Measurements from ENCODE around the gene RPS6KB2.

- no peak for TF ChIP-seq CEBPB (IDR thresholded peaks at IDR 0.05; ENCODE audit: low read depth)
- no peak for TF ChIP-seq CTCF (IDR thresholded peaks at IDR 0.05 in 2 of 3, conservative IDR thresholded peaks at IDR 0.05 in 1 of 3; ENCODE audit: borderline replicate concordance in 1 of 3, insufficient read depth in 1 of 3, low read depth in 2 of 3, low read length in 2 of 3)
- no peak for TF ChIP-seq SP1 (IDR thresholded peaks at IDR 0.05; ENCODE audit: low read depth)
- peak; percentile 82 for TF ChIP-seq POLR2AphosphoS5 (IDR thresholded peaks at IDR 0.05; ENCODE audit: low read depth, low read length)
- TF ChIP-seq CBX3 (IDR thresholded peaks at IDR 0.05; ENCODE audit: low read depth) = no peak
- TF ChIP-seq POLR2A (IDR thresholded peaks at IDR 0.05; ENCODE audit: borderline replicate concordance, extremely low read depth, insufficient read depth, insufficient read length) = no peak
- no peak for TF ChIP-seq RAD21 (IDR thresholded peaks at IDR 0.05; ENCODE audit: low read depth)
Measured at GRCh38 chr11:67463680-67464410, 35.6 kb downstream of the RPS6KB2 start.
